Ovary (tissue), 3 donors: ENCODE measurements around the gene DNAL4.

Experiments
- EP300 ChIP-seq: sonication (generic); formaldehyde crosslinking; IDR thresholded peaks from one replicate; pipeline ENCODE4 v1.6.1; 2017; ENCODE audit warnings: antibody characterized with exemption
- POLR2A ChIP-seq: fragments of 450-650 bp; IDR thresholded peaks from one replicate; pipeline ENCODE4 v1.6.1; 2017; ENCODE audit warnings: antibody characterized with exemption, mild to moderate bottlenecking, moderate library complexity
- TF ChIP-seq, protein P1 (sequence below), 3 donors: fragments of 450-650 bp in 2 of 3; fragments of 200-600 bp in 1 of 3; IDR thresholded peaks; one replicate each; pipeline versions ENCODE4 v1.5.1 to v1.8.0; 2016 to 2022; ENCODE audit warnings: antibody characterized with exemption in 3 of 3, mild to moderate bottlenecking in 1 of 3
- donor health status: DM: no; HTN: no; CAD: no.

DNA sequence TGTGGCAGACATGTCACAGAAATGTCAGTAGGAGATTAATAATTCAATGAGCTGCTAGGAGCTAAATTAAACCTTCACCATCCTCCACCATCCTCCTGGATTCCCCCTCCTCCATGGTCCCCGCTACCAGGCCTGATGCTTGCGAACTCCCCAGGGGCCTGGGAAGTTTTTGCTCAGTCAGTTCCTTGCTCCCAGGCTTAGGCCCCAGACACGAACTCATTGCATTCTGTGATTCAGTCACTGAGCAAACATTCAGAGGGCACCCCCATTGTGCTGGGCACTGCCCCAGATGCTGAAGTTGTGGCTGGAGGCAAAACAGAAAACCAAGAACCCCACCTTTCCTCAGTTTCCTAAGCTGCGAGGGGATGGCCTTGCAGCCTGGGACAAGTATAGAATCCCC lies 35.5 kb upstream of the DNAL4 start:
- TF ChIP-seq, protein P1, sequence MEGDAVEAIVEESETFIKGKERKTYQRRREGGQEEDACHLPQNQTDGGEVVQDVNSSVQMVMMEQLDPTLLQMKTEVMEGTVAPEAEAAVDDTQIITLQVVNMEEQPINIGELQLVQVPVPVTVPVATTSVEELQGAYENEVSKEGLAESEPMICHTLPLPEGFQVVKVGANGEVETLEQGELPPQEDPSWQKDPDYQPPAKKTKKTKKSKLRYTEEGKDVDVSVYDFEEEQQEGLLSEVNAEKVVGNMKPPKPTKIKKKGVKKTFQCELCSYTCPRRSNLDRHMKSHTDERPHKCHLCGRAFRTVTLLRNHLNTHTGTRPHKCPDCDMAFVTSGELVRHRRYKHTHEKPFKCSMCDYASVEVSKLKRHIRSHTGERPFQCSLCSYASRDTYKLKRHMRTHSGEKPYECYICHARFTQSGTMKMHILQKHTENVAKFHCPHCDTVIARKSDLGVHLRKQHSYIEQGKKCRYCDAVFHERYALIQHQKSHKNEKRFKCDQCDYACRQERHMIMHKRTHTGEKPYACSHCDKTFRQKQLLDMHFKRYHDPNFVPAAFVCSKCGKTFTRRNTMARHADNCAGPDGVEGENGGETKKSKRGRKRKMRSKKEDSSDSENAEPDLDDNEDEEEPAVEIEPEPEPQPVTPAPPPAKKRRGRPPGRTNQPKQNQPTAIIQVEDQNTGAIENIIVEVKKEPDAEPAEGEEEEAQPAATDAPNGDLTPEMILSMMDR (IDR thresholded peaks at IDR 0.05): no peak
- TF ChIP-seq POLR2A (no peak), EP300 (no peak)
